HuH-7 (cell line): ENCODE measurements around the gene FUOM.
A peak's percentile ranks its signal among the peaks of the same experiment; 100 is the strongest.
"Not testable (repeated sequence)": the region's sequence is repeated elsewhere in the genome, so short reads cannot be mapped to it uniquely, and the experiment has no call there.

Experiments
- DNase-seq: peaks from one replicate; pipeline ENCODE4 v3.0.0; 2011; ENCODE audit warnings: low spot score

The FUOM gene

GRCh38 chr10:133388236-133388972, 30.6 kb upstream of the FUOM start:
- no peak for DNase-seq

- not testable (repeated sequence) for DNase-seq
Measured at GRCh38 chr10:133386951-133387350, 29.1 kb upstream of the FUOM start.

DNA sequence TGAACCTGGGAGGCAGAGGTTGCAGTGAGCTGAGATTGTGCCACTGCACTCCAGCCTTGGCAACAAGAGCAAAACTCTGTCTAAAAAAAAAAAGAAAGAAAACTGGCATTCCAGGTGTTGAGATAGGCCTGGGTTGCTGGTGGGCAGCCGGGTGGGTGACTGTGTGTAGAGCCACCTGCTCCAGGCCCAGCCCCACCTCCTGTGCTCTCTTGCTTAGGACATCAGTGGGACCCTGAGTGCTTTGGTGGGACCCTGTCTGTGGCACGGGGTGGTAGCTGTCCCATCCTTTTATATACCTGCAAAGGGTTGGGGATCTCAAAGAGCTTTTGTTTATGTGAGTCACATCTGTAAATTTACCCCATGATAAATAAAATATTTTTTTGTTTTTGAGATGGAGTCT, 27.4 kb upstream of the FUOM start:
- DNase-seq: no peak

- DNase-seq: no peak
Measured at GRCh38 chr10:133384071-133384470, 26.3 kb upstream of the FUOM start.

DNA sequence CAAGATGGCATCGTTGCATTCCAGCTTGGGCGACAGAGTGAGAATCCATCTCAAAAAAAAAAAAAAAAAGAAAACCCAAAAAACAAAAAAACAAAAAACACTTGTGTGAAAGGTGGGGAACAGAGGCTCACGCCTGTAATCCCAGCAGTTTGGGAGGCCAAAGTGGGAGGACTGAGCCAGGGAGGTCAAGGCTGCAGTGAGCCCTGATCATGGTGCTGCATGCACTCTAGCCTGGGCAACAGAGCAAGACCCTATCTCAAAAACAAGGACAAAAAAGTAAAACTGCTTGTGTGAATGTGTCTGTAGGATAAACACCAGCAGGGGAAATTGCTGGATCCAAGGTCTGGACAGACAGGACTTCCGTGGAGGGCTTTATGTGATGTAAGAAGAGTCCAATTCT, 25.7 kb upstream of the FUOM start:
- no peak for DNase-seq

- no peak for DNase-seq
Measured at GRCh38 chr10:133381036-133381435, 23.2 kb upstream of the FUOM start.

DNA sequence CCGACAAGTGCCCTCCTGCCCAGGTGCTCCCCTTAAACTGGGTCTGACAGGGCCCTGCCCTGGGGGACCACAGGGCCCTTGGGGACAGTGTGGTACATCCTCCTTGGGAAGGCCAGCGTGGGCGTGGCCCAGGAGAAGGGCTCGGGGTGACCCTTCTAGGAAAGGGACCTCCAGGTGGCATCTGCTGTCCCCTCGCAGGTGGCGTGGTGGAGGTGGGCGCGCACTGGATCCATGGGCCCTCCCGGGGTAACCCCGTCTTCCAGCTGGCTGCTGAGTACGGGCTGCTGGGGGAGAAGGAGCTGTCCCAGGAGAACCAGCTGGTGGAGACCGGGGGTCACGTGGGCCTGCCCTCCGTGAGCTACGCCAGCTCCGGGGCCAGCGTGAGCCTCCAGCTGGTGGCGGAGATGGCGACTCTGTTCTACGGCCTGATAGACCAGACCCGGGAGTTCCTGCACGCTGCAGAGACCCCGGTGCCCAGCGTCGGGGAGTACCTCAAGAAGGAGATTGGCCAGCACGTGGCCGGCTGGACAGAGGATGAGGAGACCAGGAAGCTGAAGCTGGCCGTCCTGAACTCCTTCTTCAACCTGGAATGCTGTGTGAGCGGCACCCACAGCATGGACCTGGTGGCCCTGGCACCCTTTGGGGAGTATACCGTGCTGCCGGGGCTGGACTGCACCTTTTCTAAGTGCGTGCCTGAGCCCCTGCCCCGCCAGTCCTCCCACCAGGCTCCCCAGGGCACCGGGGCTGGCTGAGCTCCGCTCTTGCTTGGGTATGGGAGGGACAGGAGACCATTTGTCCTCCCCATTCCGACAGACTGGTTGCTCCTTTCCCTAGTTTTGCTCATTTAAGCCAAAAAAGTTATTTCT, 22.2 kb upstream of the FUOM start:
- DNase-seq: no peak

- peak; percentile 88 for DNase-seq
Measured at GRCh38 chr10:133379152-133379800, 21.5 kb upstream of the FUOM start, which contains the start of gene PAOX. Gene PAOX (plus strand): TSS chr10:133379262. CDS start chr10:133379317, 55 bp downstream.

GRCh38 chr10:133378251-133379096, 20.7 kb upstream of the FUOM start:
- peak; percentile 85 for DNase-seq

DNA sequence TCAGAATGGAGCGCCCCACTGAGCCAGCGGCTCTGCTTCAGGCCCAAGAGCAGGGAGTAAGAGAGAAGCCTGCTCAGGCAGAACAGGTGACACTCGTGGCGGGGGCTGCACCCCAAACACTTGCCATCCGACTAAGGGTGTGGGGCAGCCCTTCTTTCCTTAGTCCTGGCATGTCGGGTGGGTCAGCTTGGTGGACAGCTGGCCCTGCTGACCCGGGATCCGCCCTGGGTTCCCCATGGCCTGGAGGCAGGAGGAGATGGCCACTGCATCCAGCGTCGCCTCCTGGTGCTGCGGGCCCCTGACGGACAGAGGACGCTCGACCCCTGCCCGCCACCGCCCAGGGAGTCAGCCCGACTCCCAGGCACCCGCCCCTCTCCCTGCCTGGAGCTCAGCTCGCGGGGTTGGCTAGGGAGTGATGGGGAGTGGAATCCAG, 20.0 kb upstream of the FUOM start:
- DNase-seq: peak; percentile 74

GRCh38 chr10:133377025-133377817, 19.4 kb upstream of the FUOM start:
- DNase-seq: no peak

GRCh38 chr10:133376183-133376582, 18.4 kb upstream of the FUOM start:
- not testable (repeated sequence) for DNase-seq

GRCh38 chr10:133375357-133376115, 17.7 kb upstream of the FUOM start:
- no peak for DNase-seq

GRCh38 chr10:133373174-133374090, 15.6 kb upstream of the FUOM start, which contains the start of gene ECHS1:
Gene ECHS1 (minus strand): TSS chr10:133373354. CDS start chr10:133373333, 21 bp downstream.
- DNase-seq: peak; percentile 98

DNA sequence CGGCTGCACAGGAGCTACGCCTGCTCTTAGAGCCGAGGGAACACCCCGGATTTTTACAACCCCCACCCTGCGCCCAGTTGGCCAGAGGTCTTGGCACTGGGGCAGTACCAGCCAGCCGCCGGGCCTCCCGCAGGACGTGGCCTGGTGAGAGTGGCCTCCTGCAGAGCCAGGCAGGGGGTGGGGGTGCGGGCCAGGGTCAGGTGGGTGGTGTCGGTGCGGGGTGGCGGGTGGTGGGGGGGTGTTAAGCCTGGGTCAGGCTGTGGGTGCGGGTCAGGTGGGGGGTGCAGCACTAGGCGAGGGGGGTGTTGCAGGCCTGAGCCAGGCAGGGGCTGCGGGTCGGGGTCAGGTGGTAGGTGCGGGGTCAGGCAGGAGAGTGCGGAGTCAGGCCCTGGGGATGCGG, 14.7 kb upstream of the FUOM start:
- DNase-seq: no peak

DNA sequence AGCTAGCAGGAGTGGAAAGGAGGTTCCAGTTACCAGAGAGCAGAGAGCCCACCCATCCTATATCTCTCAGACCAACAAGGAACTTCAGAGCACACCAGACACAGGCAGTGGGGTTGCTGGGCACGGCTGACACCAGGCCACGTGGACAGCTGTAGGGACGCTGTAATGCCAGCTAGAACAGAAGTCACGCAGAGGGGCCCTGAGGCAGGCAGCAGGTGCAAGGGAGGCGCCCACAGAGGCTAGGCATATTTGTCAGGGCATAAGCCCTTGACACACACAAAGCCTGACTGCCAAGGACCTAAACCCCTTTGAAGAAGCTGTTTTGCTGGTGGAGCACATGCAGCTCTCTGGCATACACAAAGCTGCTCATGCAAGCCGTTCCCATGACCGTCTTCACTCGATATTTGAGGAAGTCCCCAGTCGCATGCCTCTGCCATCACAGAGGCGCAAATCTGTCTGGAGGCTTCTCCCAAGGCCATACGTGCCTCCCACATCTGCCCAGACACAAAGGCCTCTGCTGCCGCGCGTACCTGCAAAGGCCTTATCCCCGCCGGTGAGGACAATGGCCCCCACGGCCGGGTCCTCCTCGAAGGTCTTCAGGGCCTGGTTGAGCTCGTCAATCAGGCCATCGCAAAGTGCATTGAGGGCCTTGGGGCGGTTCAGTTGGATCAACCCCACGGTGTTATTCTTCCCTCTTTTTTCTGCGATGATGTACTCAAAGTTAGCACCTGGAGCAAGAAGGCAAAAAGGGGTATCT, 12.4 kb upstream of the FUOM start:
- DNase-seq: no peak

- no peak for DNase-seq
Measured at GRCh38 chr10:133368153-133368552, 10.3 kb upstream of the FUOM start.

DNA sequence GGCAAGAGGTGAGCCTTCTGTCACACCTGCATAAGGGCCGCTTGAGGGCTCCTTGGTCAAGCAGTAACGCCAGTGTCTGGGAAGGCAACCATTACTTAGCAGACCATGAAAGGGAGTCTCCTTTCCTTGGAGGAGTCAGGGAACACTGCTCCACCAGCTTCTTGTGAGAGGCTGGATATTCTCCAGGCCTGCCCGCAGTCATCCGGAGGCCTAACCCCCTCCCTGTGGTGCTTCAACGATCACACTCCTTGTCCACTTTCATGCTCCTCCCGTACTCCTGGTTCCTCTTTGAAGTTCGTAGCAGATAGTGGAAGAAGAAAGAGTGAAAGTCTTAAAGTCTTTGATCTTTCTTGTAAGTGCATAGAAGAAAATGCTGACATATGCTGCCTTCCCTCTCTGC, 9.6 kb upstream of the FUOM start:
- not testable (repeated sequence) for DNase-seq
